HFFc6 (cell line): ENCODE measurements around the gene PALD1. TPM values are rescaled to one million over a fixed set of nuclear protein-coding genes. Genes with fewer than 3 reads are reported as not detected.
A peak's percentile ranks its signal among the peaks of the same experiment; 100 is the strongest.

Source experiments
- DNase-seq: peaks from one replicate; pipeline ENCODE4 v3.0.0-alpha.2; 2018
- H3K27ac Mint-ChIP-seq: 2 replicates; pipeline ENCODE4 v1.8.0; 2020; ENCODE audit warnings: mild to moderate bottlenecking, mixed read lengths
- H3K27me3 Mint-ChIP-seq: 2 replicates; pipeline ENCODE4 v1.8.0; 2021; ENCODE audit warnings: mild to moderate bottlenecking, moderate library complexity, mixed read lengths; ENCODE audit not compliant: insufficient read depth
- H3K36me3 Mint-ChIP-seq: 2 replicates; pipeline ENCODE4 v1.8.0; 2021; ENCODE audit warnings: low read depth, mixed read lengths
- H3K4me1 Mint-ChIP-seq: 2 replicates; pipeline ENCODE4 v1.8.0; 2020; ENCODE audit warnings: low read depth, mixed read lengths
- H3K4me3 Mint-ChIP-seq: 2 replicates; pipeline ENCODE4 v1.8.0; 2020; ENCODE audit warnings: mild to moderate bottlenecking, moderate library complexity, mixed read lengths
- H3K9me3 Mint-ChIP-seq: 2 replicates; pipeline ENCODE4 v1.8.0; 2020; ENCODE audit warnings: mild to moderate bottlenecking, mixed read lengths
- total RNA-seq, 6 experiments: library from RNA; stranded (reverse); fragmentation: NEBNext Ultra II Directional; extraction: Animal tissue kit (Norgen Biotek cat#: 25700); gene quantifications; 2 replicates in 1 of 6; 3 replicates in 5 of 6; pipeline ENCODE4 v1.2.3, GENCODE V29; 2021
- TF ChIP-seq, protein P1 (sequence below): fragments of 200-600 bp; sonication (generic); IDR thresholded peaks from 2 replicates; pipeline ENCODE4 v1.5.0; 2021; ENCODE audit warnings: antibody characterized with exemption, mild to moderate bottlenecking

The PALD1 gene
- total RNA-seq, 6 experiments from 2014 or later: not detected

DNA sequence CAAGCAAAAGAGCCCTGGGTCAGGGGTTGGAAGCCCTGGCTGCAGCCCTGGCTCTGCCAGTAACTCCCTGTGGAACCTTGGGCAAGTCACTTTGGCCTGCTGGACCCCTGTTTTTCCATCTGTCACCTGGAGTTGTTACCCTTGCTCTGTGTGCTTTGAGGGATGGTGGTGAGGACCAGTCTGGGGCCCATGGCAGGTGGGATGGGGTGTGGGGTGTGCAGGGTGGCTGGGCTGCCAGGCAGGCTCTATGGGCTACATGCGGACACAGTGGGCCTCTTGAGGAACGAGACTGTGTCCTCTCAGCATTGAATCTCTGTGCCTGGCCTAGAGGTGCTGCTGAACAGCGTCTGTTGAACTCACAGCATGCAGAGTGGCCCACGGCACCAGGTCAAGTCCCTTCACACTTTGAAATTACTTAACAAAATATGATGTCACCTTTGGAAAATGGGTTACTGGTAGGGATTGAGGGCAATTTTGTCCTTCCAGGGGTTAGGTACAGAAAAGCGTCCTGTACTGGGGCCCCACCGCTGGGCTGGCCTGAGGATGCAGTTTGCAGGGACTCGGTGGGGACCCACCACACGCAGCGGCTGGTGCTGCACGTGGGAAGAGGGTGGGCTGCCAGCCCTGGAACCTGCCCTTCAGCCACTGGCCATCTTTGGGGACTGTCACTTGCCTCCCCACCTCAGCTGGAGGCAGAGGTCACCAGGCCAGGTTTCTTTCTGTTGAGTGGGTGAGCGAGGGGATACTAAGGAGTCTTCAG, 78.7 kb downstream of the PALD1 start:
- Mint-ChIP-seq H3K4me1 (peaks cover 19% of the 10 kb centered on the region), H3K4me3 (no peak overlapping the region), H3K9me3 (no peaks in the 10 kb centered on the region), H3K27me3 (peaks cover 34% of the 10 kb centered on the region), H3K36me3 (no peaks in the 10 kb centered on the region), H3K27ac (no peak overlapping the region)
- DNase-seq: no peak
- TF ChIP-seq, protein P1, sequence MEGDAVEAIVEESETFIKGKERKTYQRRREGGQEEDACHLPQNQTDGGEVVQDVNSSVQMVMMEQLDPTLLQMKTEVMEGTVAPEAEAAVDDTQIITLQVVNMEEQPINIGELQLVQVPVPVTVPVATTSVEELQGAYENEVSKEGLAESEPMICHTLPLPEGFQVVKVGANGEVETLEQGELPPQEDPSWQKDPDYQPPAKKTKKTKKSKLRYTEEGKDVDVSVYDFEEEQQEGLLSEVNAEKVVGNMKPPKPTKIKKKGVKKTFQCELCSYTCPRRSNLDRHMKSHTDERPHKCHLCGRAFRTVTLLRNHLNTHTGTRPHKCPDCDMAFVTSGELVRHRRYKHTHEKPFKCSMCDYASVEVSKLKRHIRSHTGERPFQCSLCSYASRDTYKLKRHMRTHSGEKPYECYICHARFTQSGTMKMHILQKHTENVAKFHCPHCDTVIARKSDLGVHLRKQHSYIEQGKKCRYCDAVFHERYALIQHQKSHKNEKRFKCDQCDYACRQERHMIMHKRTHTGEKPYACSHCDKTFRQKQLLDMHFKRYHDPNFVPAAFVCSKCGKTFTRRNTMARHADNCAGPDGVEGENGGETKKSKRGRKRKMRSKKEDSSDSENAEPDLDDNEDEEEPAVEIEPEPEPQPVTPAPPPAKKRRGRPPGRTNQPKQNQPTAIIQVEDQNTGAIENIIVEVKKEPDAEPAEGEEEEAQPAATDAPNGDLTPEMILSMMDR: no peak

DNA sequence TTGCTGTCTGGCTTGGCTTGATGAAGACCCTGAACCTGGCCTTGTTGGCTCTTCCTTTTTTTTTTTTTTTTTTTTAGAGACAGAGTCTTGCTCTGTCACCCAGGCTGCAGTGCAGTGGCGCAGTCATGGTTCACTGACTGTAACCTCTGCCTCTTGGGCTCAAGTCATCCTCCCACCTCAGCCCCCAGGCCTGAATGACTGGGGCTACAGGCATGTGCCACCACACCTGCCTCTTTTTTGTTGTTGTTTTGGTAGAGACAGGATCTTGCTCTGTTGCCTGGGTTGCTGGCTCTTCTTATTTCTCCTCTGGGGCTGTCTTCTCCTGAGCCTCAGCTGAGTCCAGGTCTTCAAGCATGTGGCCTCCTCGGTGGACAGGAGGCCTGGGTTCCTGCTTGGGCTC, 79.3 kb downstream of the PALD1 start:
- H3K36me3 Mint-ChIP-seq: no peaks in the 10 kb centered on the region
- H3K27me3 Mint-ChIP-seq: peaks cover 40% of the 10 kb centered on the region
- no peaks in the 10 kb centered on the region for H3K9me3 Mint-ChIP-seq
- DNase-seq: no peak
- no peak overlapping the region for H3K4me3 Mint-ChIP-seq
- TF ChIP-seq, protein P1: no peak
- no peak overlapping the region for H3K27ac Mint-ChIP-seq
- peaks cover 13% of the 10 kb centered on the region for H3K4me1 Mint-ChIP-seq

DNA sequence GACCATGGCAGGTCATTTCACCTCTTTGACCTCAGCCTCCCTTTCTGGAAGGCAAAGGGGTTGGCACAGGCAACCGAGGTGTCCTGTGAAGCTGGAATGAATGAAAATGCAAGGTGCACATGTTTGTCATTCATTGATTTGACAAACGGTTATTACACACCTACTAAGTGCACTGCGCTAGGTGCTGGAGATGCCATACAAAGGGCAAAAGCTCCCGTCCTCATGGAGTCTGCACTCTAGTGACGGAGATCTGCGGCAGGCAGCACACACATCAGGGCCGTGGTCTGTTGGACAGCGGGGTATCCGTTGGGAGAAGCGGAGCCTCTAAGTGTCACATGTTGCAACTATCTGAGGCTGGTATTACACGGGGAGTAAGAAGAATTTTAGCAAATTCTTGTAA, 79.7 kb downstream of the PALD1 start:
- DNase-seq: no peak
- H3K36me3 Mint-ChIP-seq: no peaks in the 10 kb centered on the region

DNA sequence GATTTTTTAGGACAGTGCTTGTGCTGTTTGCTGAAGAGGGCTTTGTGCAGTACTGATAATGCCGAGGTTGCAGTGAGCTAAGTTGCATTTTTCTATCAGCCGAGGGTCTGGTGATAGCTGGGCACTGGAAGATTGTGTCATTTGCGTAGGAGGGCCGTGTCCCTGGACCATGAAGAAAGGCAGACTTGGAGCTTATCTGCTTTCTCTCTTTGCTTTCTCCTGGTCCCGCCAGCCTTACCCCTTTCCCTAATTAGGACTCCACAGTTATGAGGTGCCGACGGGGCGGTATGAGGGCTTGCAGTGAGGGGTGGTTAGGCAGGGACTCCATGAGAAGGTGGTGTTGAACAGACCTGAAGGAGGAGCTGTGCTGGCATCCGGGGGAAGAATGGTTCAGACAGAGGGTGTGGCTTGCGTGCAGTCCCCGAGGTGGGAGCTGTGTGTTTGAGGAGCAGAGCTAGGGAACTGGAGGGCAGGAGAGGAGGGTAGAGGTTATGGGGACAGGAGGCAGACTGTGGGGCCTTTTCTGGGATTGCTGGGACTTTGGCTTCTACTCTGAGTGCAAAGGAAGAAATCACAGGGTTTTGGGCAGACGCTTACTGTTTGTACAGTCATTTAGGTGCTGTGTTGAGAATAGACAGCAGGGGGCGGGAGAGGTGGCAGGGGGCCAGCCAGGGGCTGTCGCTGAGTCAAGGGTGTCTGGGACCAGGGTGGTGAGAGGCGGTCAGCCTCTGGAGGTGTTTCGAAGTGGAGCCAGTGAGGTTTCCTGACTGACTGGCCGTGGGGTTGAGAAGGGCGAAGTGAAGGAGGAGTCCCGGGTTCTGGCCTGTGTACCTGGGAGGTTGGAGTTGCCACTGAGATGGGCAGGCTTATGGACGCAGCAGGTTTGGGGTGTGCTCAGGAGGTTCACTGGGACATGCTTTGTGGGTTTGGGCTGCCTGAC, 80.6 kb downstream of the PALD1 start:
- Mint-ChIP-seq H3K9me3 (no peaks in the 10 kb centered on the region), H3K27ac (no peak overlapping the region), H3K4me3 (peak overlapping the region; percentile 53), H3K4me1 (peaks cover 11% of the 10 kb centered on the region), H3K27me3 (peaks cover 44% of the 10 kb centered on the region), H3K36me3 (no peaks in the 10 kb centered on the region)
- DNase-seq: peak; percentile 45
- TF ChIP-seq, protein P1: peak; percentile 84

More for the DNA sequence above, 79.7 kb downstream of the PALD1 start:
- H3K9me3 Mint-ChIP-seq: no peaks in the 10 kb centered on the region
- TF ChIP-seq, protein P1: no peak
- peaks cover 11% of the 10 kb centered on the region for H3K4me1 Mint-ChIP-seq
- no peak overlapping the region for H3K4me3 Mint-ChIP-seq
- H3K27me3 Mint-ChIP-seq: peaks cover 41% of the 10 kb centered on the region
- H3K27ac Mint-ChIP-seq: no peak overlapping the region

DNA sequence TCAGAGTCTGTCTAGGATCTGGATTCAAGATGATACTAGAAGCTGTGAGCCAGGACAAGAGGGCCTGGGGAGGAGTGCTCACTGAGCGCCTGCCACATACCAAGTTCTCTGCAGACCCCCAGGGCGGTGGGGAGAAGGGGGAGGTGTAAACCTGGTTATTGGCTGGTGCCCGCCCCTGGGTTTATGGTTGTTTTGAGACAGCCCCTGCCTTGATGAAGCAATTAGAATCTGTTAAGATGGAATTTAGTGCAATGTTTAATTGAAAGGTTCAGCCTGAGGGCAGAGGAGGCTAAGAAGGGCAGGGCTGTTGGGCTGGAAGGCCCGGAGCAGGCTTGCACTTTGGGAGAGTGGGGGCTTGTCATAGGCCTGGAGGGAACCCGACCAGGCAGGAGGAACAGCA, 81.3 kb downstream of the PALD1 start:
- no peak for DNase-seq
- Mint-ChIP-seq H3K4me3 (no peak overlapping the region), H3K36me3 (no peaks in the 10 kb centered on the region), H3K9me3 (no peaks in the 10 kb centered on the region), H3K4me1 (peaks cover 11% of the 10 kb centered on the region), H3K27ac (no peak overlapping the region), H3K27me3 (peaks cover 44% of the 10 kb centered on the region)
- TF ChIP-seq, protein P1: no peak
